A549 treated with Hydrocortisone at 1 μM for 4 hours (cell line): ENCODE data around the gene RUFY3. TPM values are rescaled to one million over a fixed set of nuclear protein-coding genes. Genes with fewer than 3 reads are reported as not detected.

Experiments used
- total RNA-seq: library from RNA; stranded (reverse); fragments of 200-300 nt; extraction: Qiagen RNA extraction; gene quantifications from 5 replicates; pipeline ENCODE4 v1.2.3, GENCODE V29; 2022

RUFY3 gene
- total RNA-seq: 6.8 to 9.2 TPM (median 7.5 TPM) in 5 replicates

GRCh38 chr4:70721747-70722146 is at the start of gene RUFY3:
Gene RUFY3, plus strand, starts transcription at chr4:70721964. Its CDS starts 610 bp downstream, at chr4:70722574.

GRCh38 chr4:70687821-70688794 is 33.7 kb upstream of the RUFY3 start, which contains the start of gene UTP3:
Gene UTP3, plus strand, starts transcription at chr4:70688532. Its CDS starts 146 bp downstream, at chr4:70688678.

GRCh38 chr4:70839589-70840093 is 117.9 kb downstream of the RUFY3 start, which contains the start of gene GRSF1:
Gene GRSF1, minus strand, starts transcription at chr4:70839890. Its CDS starts 63 bp downstream, at chr4:70839827.

Other genes with a start within 250 kb of the RUFY3 start
- not detected in 5 replicates for gene MUC7, start 249.8 kb upstream of the RUFY3 start, total RNA-seq
- not detected in 5 replicates for gene AMTN, start 203.4 kb upstream of the RUFY3 start, total RNA-seq
- not detected in 5 replicates for gene AMBN, start 129.7 kb upstream of the RUFY3 start, total RNA-seq
- gene ENAM, start 93.2 kb upstream of the RUFY3 start, total RNA-seq: not detected in 5 replicates
- 0.20 to 0.33 TPM (median 0.20 TPM) in 4 of 5 replicates, not detected in the other for gene JCHAIN, start 55.5 kb upstream of the RUFY3 start, total RNA-seq
- gene UTP3, start 33.4 kb upstream of the RUFY3 start, total RNA-seq: 32.7 to 48.2 TPM (median 35.2 TPM) in 5 replicates
- 74.0 to 92.8 TPM (median 75.9 TPM) in 5 replicates for gene GRSF1, start 117.9 kb downstream of the RUFY3 start, total RNA-seq
- 4.2 to 7.9 TPM (median 5.6 TPM) in 5 replicates for gene MOB1B, start 180.4 kb downstream of the RUFY3 start, total RNA-seq